Activated CD8-positive, alpha-beta memory T cell treated with anti-CD3 and anti-CD28 coated beads for 1 hour (primary cell): Measurements from ENCODE around the gene COG2.
"Not testable (repeated sequence)": the region's sequence is repeated elsewhere in the genome, so short reads cannot be mapped to it uniquely, and the experiment has no call there.

Source experiments
- DNase-seq, 2 donors: peaks; one replicate each; pipeline ENCODE4 v3.0.0-alpha.2; 2020; ENCODE audit warnings: low read depth in 1 of 2; ENCODE audit errors: extremely low read depth in 1 of 2

Gene COG2

GRCh38 chr1:230642263-230642959 is at the start of gene COG2:
TSS of gene COG2 (plus strand) at chr1:230642481. CDS start at chr1:230642607, 126 bp downstream.
- peak; percentile 82 to 97 for DNase-seq

DNA sequence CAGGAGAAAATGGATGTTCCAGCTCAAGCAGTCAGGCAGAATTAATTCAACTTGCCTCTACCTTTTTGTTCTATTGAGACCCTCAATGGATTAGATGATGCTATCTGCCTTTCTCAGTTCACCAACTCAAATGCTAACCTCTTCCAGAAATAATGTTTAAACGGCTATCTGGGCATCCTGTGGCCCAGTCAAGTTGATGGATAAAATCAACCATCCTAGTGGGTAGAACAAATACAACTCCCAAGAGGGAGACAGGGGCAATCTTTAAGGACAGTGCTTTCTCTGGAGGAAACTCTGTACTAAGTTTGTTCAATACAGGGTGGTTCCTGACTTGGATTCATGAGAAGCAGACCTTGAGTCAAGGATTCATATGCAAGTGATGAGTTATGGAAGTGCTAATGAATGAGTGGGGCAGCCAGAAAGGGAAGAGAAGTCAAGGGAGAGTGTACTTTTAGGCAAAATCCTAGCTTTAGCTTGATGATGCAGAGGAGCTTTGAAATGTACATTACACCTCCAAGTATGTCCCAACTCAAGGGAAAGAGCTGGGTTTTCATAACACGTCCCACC is 49.4 kb upstream of the COG2 start:
- no peak for DNase-seq

DNA sequence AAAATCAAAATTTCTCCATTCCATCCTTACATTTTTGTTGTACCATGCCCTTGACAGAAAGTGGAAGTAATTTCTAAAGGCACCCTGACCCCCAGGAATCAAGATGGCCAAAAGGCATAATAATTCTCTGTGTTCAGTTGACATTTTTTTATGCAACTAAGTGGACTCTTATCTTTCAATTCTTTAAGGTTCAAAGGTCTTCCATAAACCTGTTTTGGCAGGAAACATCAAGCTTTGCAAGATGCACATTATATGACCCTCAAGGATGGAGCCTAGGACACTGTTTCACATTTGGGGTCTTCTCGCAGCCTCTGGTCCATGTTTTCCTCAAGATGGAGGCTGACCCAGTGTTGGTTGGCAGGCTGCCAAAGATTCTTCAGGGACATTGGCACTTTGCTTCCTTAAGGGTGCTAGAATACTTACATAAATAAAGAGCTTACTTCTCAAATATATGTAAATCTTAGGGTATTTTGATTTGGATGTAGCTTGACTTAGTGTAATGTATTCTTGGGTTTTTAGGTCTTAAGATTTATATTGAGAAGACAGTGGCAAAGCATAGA is 48.0 kb upstream of the COG2 start:
- no peak for DNase-seq

- no peak for DNase-seq
These were observed 47.1 kb upstream of the COG2 start for GRCh38 chr1:230595181-230595580.

GRCh38 chr1:230596306-230596705 is 46.0 kb upstream of the COG2 start:
- DNase-seq: no peak

- DNase-seq: no peak
These were observed 43.5 kb upstream of the COG2 start for GRCh38 chr1:230598745-230599144.

DNA sequence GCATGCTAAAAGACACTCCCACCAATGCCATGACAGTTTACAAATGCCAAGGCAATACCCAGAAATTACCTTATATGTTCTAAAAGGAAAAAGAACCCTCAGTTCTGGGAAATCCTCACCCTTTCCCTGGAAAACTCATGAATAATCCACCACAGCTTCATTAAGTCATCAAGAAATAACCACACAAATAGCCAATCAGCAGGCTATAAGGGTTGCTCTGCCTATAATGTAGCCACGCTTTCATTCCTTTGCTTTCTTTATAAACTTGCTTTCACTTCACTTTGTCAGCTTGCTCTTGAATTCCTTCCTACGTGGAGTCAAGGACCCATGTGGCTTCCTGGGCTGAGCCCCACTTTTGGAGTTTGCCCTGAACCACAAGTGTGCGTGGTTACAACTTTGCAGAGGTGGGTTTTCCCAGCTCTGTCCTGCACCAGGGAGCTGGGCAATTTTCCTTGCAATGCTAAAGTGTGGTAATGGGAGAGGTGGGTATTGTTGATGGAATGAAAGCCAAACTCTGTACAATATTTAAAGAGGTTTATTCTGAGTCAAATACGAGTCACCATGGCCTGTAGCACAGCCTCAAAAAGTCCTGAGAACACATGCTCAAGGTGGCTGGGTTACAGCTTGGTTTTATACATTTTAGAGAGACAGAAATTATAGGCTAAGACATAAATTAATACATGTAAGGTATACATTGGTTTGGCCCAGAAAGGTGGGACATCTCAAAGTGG is 42.2 kb upstream of the COG2 start:
- DNase-seq: no peak

DNA sequence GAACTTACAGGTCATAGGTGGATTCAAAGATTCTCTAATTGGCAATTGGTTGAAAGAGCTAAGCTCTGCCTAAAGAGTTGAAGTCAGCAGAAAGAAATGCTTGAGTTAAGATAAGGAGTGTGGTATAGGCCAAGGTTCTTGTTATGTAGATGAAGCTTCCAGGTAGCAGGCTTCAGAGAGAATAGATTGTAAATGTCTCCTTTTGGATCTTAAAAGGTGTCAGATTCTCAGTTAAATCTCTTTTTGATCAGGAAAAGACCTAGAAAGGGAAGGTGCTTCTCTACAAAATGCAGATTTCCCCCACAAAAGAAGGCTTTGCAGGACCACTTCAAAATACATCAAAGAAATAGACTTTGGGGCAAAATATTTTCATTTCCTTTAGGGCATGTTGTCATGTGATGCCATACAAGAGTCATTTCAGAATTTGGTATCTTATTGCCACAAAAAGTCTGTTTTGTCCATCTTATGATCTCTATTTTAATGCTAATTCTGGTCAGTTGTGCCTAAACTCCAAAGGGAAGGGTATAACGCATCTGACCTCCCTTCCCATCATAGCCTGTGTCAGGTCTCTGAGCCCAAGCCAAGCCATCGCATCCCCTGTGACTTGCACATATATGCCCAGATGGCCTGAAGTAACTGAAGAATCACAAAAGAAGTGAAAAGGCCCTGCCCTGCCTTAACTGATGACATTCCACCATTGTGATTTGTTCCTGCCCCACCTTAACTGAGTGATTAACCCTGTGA is 41.5 kb upstream of the COG2 start:
- DNase-seq: not testable (repeated sequence)

DNA sequence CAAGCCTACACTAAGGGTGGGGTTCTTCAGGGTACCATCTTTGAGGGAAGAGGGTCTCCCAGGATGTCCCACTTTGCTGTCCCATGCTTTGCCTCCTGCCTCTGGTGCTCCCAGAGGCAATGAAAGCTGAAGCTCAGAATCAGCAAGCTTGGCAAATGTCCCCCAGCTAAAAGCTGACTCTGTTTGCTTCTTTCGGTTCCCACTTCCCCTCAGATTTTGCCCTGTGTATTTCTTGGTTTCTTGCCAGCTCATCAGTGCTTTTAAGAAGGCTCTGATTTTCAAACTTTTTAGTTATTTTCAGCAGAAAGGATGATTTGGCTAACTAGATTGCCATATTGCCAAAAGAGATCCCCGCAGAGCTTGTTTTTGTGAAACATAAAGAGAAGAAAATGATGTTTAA is 33.1 kb upstream of the COG2 start:
- DNase-seq: no peak

DNA sequence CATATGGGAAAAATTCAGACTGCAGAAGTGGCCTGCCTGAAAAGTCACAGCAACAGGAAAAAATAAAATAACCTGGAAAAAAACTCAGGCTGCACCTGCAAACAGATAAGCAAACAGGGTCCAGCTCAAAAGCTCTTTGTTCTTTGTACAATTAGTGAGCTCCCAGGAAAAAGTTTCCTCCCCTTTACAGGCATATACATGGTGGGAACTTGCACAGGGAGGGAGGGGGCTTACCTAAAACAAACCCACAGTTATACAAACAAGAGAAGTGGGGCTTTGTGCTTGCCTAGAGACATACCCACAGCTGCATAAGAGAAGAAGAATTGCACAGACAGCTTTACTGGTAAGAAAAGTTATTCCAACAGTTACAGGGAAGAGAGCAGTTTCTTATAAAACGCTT is 31.7 kb upstream of the COG2 start:
- no peak for DNase-seq

GRCh38 chr1:230611128-230611877 is 31.0 kb upstream of the COG2 start:
- DNase-seq: no peak

GRCh38 chr1:230611878-230612235 is 30.4 kb upstream of the COG2 start:
- DNase-seq: no peak

GRCh38 chr1:230612651-230613050 is 29.6 kb upstream of the COG2 start:
- DNase-seq: no peak

- DNase-seq: no peak
These were observed 28.2 kb upstream of the COG2 start for GRCh38 chr1:230614121-230614520.

- no peak for DNase-seq
These were observed 23.7 kb upstream of the COG2 start for GRCh38 chr1:230618537-230618936.

- no peak for DNase-seq
These were observed 21.5 kb upstream of the COG2 start for GRCh38 chr1:230620649-230621323.

DNA sequence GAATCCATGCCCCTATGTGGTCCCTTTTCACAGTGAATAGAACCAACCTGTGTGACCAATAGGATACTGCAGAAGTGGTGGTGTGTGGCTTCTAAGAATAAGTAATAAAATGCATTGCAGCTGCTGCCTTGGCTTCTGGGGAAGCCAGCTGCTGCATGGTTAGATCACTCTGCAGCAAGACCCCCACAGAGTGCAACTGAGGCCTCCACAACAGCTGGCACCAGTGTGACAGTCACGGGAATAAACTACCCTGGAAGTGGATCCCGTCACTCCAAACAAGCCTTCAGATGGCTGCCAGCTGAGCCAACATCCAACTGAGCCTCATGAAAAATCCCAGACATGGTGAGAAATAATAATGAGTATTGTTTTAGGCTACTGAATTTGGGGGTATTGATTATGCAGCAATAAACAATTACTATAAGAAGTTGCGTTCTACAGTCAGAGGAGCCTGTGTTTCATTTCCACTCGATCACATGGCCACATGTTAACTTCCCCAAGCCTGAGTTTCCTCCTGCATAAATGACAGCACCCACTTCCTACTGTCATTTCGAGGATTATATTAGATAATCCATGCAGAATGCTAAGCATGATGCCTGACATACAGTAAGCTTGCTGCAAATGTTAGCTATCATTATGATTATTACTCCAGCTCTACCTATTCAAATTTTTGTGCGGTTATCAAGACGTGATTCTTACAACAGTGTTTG is 20.8 kb upstream of the COG2 start:
- no peak for DNase-seq

DNA sequence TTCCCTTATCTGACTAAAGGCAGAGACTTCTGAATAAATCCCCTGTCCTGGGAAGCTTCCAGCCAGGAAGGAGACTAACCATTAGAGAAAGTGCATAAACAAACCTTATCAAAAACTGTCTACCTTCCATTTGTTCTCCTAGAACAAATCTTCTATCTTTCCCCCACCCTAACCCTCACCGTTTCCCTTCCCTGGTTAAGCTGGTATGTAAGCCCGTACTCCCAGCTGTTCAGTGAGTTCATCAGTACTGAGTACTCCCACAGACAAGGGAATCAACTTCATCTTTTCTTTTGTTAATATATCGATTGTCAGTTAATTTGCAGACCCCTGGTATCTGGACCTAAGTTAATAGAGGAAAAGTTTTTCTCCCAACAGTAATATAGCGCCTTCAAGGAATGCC is 20.1 kb upstream of the COG2 start:
- no peak for DNase-seq

GRCh38 chr1:230624097-230624713 is 18.1 kb upstream of the COG2 start:
- DNase-seq: no peak
